ENCODE results near the gene CNTNAP4. TPM values are rescaled to one million over a fixed set of nuclear protein-coding genes. Genes with fewer than 3 reads are reported as not detected.

CNTNAP4 gene
- total RNA-seq, 1 donor from 2014 or later = not detected

GRCh38 chr16:76237471-76237870 lies 39.7 kb upstream of the CNTNAP4 start:
- Mint-ChIP-seq H3K4me3 (ENCODE audit: unreplicated experiment) (no peak overlapping the region), H3K36me3 (ENCODE audit: low read depth) (no peaks in the 10 kb centered on the region), H3K9me3 (ENCODE audit: low read depth) (no peaks in the 10 kb centered on the region), H3K4me1 (ENCODE audit: low read depth) (no peaks in the 10 kb centered on the region), H3K27me3 (ENCODE audit: low read depth) (no peaks in the 10 kb centered on the region), H3K27ac (ENCODE audit: unreplicated experiment) (no peak overlapping the region)
- DNase-seq (ENCODE audit: low spot score) = no peak
- TF ChIP-seq, protein P1, sequence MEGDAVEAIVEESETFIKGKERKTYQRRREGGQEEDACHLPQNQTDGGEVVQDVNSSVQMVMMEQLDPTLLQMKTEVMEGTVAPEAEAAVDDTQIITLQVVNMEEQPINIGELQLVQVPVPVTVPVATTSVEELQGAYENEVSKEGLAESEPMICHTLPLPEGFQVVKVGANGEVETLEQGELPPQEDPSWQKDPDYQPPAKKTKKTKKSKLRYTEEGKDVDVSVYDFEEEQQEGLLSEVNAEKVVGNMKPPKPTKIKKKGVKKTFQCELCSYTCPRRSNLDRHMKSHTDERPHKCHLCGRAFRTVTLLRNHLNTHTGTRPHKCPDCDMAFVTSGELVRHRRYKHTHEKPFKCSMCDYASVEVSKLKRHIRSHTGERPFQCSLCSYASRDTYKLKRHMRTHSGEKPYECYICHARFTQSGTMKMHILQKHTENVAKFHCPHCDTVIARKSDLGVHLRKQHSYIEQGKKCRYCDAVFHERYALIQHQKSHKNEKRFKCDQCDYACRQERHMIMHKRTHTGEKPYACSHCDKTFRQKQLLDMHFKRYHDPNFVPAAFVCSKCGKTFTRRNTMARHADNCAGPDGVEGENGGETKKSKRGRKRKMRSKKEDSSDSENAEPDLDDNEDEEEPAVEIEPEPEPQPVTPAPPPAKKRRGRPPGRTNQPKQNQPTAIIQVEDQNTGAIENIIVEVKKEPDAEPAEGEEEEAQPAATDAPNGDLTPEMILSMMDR (IDR thresholded peaks at IDR 0.05) = no peak

DNA sequence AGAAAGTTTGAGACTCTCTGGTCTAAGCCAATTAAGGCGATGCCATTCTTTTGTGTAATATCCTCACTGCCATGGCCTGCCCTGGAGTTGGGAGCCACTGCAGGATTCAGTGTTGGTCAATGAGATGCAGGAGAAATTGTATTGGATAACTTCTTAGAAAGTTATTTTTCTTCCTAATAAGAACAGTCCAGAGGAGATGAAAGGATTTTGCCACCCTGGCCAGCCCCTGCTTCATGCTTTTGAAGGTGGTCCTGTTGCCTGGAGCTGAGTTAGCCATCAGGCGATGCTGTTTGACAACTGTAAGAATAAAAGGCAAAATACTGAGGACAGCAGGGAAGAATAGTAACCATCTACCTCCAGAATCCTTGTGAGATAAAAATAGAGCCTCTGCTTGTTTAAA lies 35.4 kb upstream of the CNTNAP4 start:
- H3K9me3 Mint-ChIP-seq (ENCODE audit: low read depth) = no peaks in the 10 kb centered on the region
- H3K4me1 Mint-ChIP-seq (ENCODE audit: low read depth) = no peaks in the 10 kb centered on the region
- DNase-seq (ENCODE audit: low spot score) = no peak
- no peaks in the 10 kb centered on the region for H3K27me3 Mint-ChIP-seq (ENCODE audit: low read depth)
- no peak overlapping the region for H3K27ac Mint-ChIP-seq (ENCODE audit: unreplicated experiment)
- H3K4me3 Mint-ChIP-seq (ENCODE audit: unreplicated experiment) = no peak overlapping the region
- no peaks in the 10 kb centered on the region for H3K36me3 Mint-ChIP-seq (ENCODE audit: low read depth)
- TF ChIP-seq, protein P1 (IDR thresholded peaks at IDR 0.05) = no peak

- Mint-ChIP-seq H3K27me3 (ENCODE audit: low read depth) (no peaks in the 10 kb centered on the region), H3K4me1 (ENCODE audit: low read depth) (no peaks in the 10 kb centered on the region), H3K9me3 (ENCODE audit: low read depth) (peaks cover 4% of the 10 kb centered on the region), H3K36me3 (ENCODE audit: low read depth) (no peaks in the 10 kb centered on the region), H3K27ac (ENCODE audit: unreplicated experiment) (no peak overlapping the region), H3K4me3 (ENCODE audit: unreplicated experiment) (no peak overlapping the region)
- no peak for DNase-seq (ENCODE audit: low spot score)
- TF ChIP-seq, protein P1 (IDR thresholded peaks at IDR 0.05) = no peak
Measured at GRCh38 chr16:76243620-76244019, 33.6 kb upstream of the CNTNAP4 start.

GRCh38 chr16:76246587-76246986 lies 30.6 kb upstream of the CNTNAP4 start:
- Mint-ChIP-seq H3K9me3 (ENCODE audit: low read depth) (peaks cover 7% of the 10 kb centered on the region), H3K4me1 (ENCODE audit: low read depth) (no peaks in the 10 kb centered on the region), H3K27ac (ENCODE audit: unreplicated experiment) (no peak overlapping the region), H3K36me3 (ENCODE audit: low read depth) (no peaks in the 10 kb centered on the region), H3K27me3 (ENCODE audit: low read depth) (no peaks in the 10 kb centered on the region), H3K4me3 (ENCODE audit: unreplicated experiment) (no peak overlapping the region)
- TF ChIP-seq, protein P1 (IDR thresholded peaks at IDR 0.05) = no peak
- DNase-seq (ENCODE audit: low spot score) = no peak

DNA sequence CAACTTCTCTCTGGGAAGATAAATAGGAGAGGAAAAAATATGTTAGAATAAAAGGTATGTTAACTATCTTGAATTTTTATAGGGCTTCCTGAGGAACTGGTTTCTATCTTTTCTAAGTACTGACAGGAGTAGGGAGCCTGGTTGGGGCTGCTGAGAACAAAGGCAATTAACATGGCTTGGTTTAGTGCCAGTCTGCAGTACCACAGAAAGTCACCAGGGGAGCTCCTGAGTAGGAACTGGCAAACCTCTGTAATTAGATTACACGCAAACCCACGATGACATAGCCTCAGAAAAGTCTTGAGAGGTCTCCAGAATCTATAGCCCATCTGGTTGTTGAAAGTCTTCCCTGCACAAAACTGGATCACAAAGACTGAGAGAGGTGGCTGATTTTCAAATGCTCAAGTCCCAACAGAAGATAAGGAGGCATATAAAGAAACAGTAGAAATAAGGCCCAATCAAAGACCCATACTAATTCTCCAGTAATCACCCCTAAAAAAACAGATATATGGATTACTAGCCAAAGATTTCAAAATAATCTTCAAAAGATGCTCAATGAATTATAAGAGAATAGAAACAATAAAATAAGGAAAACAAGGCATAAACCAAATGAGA lies 11.7 kb upstream of the CNTNAP4 start:
- Mint-ChIP-seq H3K9me3 (ENCODE audit: low read depth) (peaks cover 11% of the 10 kb centered on the region), H3K27ac (ENCODE audit: unreplicated experiment) (no peak overlapping the region)
- no peak for DNase-seq (ENCODE audit: low spot score)

More for the DNA sequence above, 11.7 kb upstream of the CNTNAP4 start:
- H3K4me3 Mint-ChIP-seq (ENCODE audit: unreplicated experiment) = no peak overlapping the region
- peaks cover 3% of the 10 kb centered on the region for H3K4me1 Mint-ChIP-seq (ENCODE audit: low read depth)
- no peaks in the 10 kb centered on the region for H3K36me3 Mint-ChIP-seq (ENCODE audit: low read depth)
- peaks cover 4% of the 10 kb centered on the region for H3K27me3 Mint-ChIP-seq (ENCODE audit: low read depth)
- TF ChIP-seq, protein P1 (IDR thresholded peaks at IDR 0.05) = peak; percentile 55

All from chondrocyte (in vitro differentiated cells).